ENCODE results near the gene CEMIP. TPM values are rescaled to one million over a fixed set of nuclear protein-coding genes. Genes with fewer than 3 reads are reported as not detected.

Gene CEMIP
- total RNA-seq, 1 experiment from 2014 or later, result 3.1 TPM

GRCh38 chr15:80785811-80786354, 6.7 kb downstream of the CEMIP start:
- ChIA-PET CTCF (interaction anchor here (0.8 kb wide), 1 partner anchor 218 kb away, joined by 4 read pairs; no protein-coding TSS in a partner anchor), POLR2A (ENCODE audit: unreplicated experiment) (no interaction called here)
- Histone ChIP-seq H3F3A (ENCODE audit: low read length, unreplicated experiment) (no peaks in the 10 kb centered on the region), H3K9ac (ENCODE audit: low read length) (no peak overlapping the region), H4K20me1 (ENCODE audit: low read length) (no peaks in the 10 kb centered on the region), H3K27ac (ENCODE audit: low read length) (no peak overlapping the region), H3K4me2 (ENCODE audit: low read length) (no peak overlapping the region), H3K9me2 (replicated peaks; ENCODE audit: low read length) (no peaks in the 10 kb centered on the region), H2AFZ (ENCODE audit: low read length) (no peak overlapping the region), H3K4me1 (ENCODE audit: insufficient read depth, low read length) (0 out of 2 replicates have a peak, but pooled peaks cover 3% of the 10 kb centered on the region), H3K79me2 (ENCODE audit: low read length) (no peaks in the 10 kb centered on the region), H3K36me3 (ENCODE audit: low read depth, low read length) (no peaks in the 10 kb centered on the region), H3K4me3 (ENCODE audit: low read length) (no peak overlapping the region), H3K27me3 (ENCODE audit: low read length) (no peaks in the 10 kb centered on the region), H3K9me3 (ENCODE audit: low read length) (no peaks in the 10 kb centered on the region)
- no TSS peak for BruUV-seq (replicated peaks)
- ATAC-seq (no peak), DNase-seq (no peak)
- TF ChIP-seq EZH2phosphoT487 (IDR thresholded peaks at IDR 0.05; ENCODE audit: borderline replicate concordance, low read length), result no peak
- TF ChIP-seq CTCF (conservative IDR thresholded peaks at IDR 0.05; ENCODE audit: low read depth, low read length), result no peak
- no peak for TF ChIP-seq EZH2 (IDR thresholded peaks at IDR 0.05; ENCODE audit: low read length, unreplicated experiment)
- intact Hi-C loops (cut with micrococcal nuclease), result no loop called here

- H3K27me3 ChIP-seq (ENCODE audit: low read length), result no peaks in the 10 kb centered on the region
- H3K9me2 ChIP-seq (replicated peaks; ENCODE audit: low read length), result no peaks in the 10 kb centered on the region
- H2AFZ ChIP-seq (ENCODE audit: low read length), result no peak overlapping the region
- CTCF ChIA-PET, result no interaction called here
- no peaks in the 10 kb centered on the region for H3K36me3 ChIP-seq (ENCODE audit: low read depth, low read length)
- H3K27ac ChIP-seq (ENCODE audit: low read length), result no peak overlapping the region
- no peaks in the 10 kb centered on the region for H4K20me1 ChIP-seq (ENCODE audit: low read length)
- no peak overlapping the region for H3K4me2 ChIP-seq (ENCODE audit: low read length)
- no TSS peak for BruUV-seq (replicated peaks)
- POLR2A ChIA-PET (ENCODE audit: unreplicated experiment), result no interaction called here
- no peak for ATAC-seq
- intact Hi-C loops (cut with micrococcal nuclease), result no loop called here
- no peaks in the 10 kb centered on the region for H3F3A ChIP-seq (ENCODE audit: low read length, unreplicated experiment)
- H3K9ac ChIP-seq (ENCODE audit: low read length), result no peak overlapping the region
- TF ChIP-seq EZH2 (IDR thresholded peaks at IDR 0.05; ENCODE audit: low read length, unreplicated experiment), result no peak
- no peak for TF ChIP-seq EZH2phosphoT487 (IDR thresholded peaks at IDR 0.05; ENCODE audit: borderline replicate concordance, low read length)
- TF ChIP-seq CTCF (conservative IDR thresholded peaks at IDR 0.05; ENCODE audit: low read depth, low read length), result no peak
- no peaks in the 10 kb centered on the region for H3K9me3 ChIP-seq (ENCODE audit: low read length)
- no peaks in the 10 kb centered on the region for H3K79me2 ChIP-seq (ENCODE audit: low read length)
- DNase-seq, result no peak
- H3K4me3 ChIP-seq (ENCODE audit: low read length), result no peak overlapping the region
- peaks cover 8% of the 10 kb centered on the region; the same call in 1 of the 2 replicates for H3K4me1 ChIP-seq (ENCODE audit: insufficient read depth, low read length)
These were observed 8.1 kb downstream of the CEMIP start for GRCh38 chr15:80787316-80787715.

GRCh38 chr15:80788536-80788935, 9.4 kb downstream of the CEMIP start:
- ATAC-seq (no peak), DNase-seq (no peak)
- Histone ChIP-seq H3K36me3 (ENCODE audit: low read depth, low read length) (no peaks in the 10 kb centered on the region), H3K27me3 (ENCODE audit: low read length) (no peaks in the 10 kb centered on the region), H3K9me3 (ENCODE audit: low read length) (no peaks in the 10 kb centered on the region), H3K27ac (ENCODE audit: low read length) (no peak overlapping the region), H3K9ac (ENCODE audit: low read length) (no peak overlapping the region), H2AFZ (ENCODE audit: low read length) (no peak overlapping the region), H3K9me2 (replicated peaks; ENCODE audit: low read length) (no peaks in the 10 kb centered on the region), H3F3A (ENCODE audit: low read length, unreplicated experiment) (no peaks in the 10 kb centered on the region), H3K4me3 (ENCODE audit: low read length) (no peak overlapping the region), H4K20me1 (ENCODE audit: low read length) (no peaks in the 10 kb centered on the region), H3K4me2 (ENCODE audit: low read length) (no peak overlapping the region), H3K4me1 (ENCODE audit: insufficient read depth, low read length) (peaks cover 8% of the 10 kb centered on the region; the same call in 1 of the 2 replicates), H3K79me2 (ENCODE audit: low read length) (no peaks in the 10 kb centered on the region)
- BruUV-seq (replicated peaks), result no TSS peak
- POLR2A ChIA-PET (ENCODE audit: unreplicated experiment), result no interaction called here
- no peak for TF ChIP-seq EZH2 (IDR thresholded peaks at IDR 0.05; ENCODE audit: low read length, unreplicated experiment)
- intact Hi-C loops (cut with micrococcal nuclease), result no loop called here
- CTCF ChIA-PET, result no interaction called here

Data from PC-3 (cell line).